Dermis blood vessel endothelial cell (primary cell): ENCODE results near the gene TSPO2. TPM values are rescaled to one million over a fixed set of nuclear protein-coding genes. Genes with fewer than 3 reads are reported as not detected.
"Not testable (repeated sequence)": the region's sequence is repeated elsewhere in the genome, so short reads cannot be mapped to it uniquely, and the experiment has no call there.

ENCODE experiments used
- DNase-seq: peaks from one replicate; pipeline ENCODE4 v3.0.0; 2010
- total RNA-seq: library from RNA; depleted of rRNA; stranded (reverse); fragments of >200 nt; gene quantifications from 2 replicates; pipeline ENCODE4 v1.2.3, GENCODE V29; 2014

TSPO2 gene, protein sequence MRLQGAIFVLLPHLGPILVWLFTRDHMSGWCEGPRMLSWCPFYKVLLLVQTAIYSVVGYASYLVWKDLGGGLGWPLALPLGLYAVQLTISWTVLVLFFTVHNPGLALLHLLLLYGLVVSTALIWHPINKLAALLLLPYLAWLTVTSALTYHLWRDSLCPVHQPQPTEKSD
- total RNA-seq: not detected in 2 replicates

DNA sequence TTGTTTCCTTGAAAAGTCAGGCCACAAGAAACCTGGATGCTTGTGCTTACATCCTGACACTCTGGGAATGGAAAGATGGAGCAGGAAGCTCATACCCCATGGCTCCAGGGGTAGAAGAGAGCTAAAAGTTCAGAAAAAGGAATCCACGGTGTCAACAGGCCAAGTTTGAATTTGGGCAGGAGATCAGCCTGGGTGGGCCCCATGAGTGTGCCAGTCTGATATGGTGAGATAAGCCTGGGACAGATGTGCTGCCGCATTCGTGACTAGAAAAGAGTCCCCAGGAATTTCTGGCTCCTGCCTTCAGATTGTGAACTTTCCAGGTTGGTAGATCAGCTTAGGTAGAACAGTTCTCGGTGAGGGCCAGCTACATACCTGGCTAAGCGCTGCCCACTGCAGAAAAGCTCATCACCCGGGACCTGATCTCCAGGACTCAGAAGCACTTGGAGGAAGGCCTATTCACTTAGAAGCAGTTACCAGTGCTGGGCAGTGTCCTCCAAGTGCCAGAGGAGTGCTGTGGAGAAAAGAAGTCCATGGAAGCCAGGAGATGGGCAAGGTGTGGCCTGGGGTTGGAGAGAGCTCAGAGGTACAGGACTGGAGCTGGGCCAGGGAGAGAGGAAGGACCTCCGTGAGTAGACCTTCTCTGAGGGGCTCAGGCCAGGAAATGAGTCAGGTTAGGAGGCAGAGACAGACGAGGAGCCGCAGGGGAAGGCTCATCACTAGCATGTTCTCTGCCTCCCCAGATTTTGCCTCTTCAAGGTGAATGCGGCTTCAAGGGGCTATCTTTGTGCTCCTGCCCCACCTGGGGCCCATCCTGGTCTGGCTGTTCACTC, at the start of gene TSPO2:
TSPO2 (plus strand) TSS at position 242 of the 830 bp plus-strand sequence; CDS start at position 761, 519 bp downstream.
- no peak for DNase-seq

- no peak for DNase-seq
These were observed 49.5 kb upstream of the TSPO2 start for GRCh38 chr6:40992746-40993145.

GRCh38 chr6:40996591-40997233, 45.6 kb upstream of the TSPO2 start:
- peak; percentile 49 for DNase-seq

DNA sequence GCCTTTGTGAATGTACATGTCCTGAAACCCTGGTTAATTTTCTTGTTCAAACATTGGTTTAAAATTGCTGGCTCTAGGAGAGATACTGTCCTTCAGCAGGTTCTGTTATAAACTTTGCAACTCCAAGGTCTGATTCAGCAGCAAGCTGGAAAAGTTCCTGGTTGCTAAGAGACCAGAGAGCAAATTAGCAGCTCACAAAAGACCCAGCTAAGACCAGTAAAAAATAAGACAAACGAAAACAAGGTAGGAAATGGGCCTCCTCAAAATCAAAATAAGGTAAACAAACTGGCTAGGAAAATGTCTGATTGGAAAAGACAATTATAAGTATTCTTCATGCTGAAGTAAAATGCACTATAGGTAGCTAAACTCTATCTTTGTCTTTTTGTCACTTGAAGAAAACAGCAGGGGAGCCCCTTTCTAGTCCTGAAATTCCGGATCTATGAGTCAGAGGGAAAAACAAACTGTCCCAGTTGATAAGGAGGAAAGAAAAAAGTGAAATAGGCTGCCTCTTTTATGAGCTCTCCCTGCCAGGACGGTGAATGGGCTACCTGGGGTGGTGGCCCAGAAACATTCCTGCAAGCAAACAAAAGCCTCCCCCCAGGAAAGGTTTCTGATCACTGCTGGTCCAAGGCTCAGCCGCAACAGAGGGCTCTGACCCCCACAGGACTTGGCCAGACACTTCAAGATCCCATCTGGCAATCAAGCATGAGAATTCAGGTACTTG, 44.9 kb upstream of the TSPO2 start:
- DNase-seq: peak; percentile 70

DNA sequence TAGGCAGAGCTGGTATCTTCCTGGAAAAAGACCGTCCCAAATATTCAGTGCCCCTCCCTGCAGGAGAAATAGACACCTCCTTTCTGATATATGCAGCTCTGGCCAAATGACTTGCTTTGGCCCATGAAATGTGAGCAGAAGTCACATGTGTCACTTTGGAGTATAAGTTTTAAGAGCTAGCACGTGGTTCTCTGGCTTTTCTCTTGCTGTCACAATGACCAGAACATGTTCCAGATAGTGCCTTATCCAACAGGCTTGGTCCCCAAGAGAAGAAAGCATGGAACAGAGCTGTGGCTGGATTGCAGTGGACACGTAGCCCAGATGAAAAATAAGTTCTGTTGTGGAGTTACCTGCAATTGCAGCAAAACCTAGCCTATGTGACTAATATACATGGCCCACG, 43.6 kb upstream of the TSPO2 start:
- no peak for DNase-seq

DNA sequence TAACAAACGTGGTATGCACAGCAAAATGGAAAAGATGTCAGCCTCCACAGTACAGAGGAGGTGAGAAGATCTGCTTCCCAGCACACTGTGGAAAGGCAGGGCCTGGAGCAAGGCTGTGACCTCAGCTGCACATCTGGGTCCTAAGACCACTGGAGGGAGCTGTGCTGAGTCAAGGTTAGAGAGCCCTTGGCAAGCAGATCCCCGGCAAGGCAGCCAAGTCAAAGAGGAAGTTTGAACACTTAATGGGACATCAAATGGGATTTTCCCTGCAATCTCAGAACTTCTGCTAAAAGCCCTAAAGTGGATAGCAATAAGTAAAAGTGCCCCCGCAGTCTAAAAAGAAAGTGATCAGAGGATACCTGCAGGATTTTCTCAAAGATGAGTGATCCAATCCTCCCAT, 42.7 kb upstream of the TSPO2 start:
- peak; percentile 60 for DNase-seq

DNA sequence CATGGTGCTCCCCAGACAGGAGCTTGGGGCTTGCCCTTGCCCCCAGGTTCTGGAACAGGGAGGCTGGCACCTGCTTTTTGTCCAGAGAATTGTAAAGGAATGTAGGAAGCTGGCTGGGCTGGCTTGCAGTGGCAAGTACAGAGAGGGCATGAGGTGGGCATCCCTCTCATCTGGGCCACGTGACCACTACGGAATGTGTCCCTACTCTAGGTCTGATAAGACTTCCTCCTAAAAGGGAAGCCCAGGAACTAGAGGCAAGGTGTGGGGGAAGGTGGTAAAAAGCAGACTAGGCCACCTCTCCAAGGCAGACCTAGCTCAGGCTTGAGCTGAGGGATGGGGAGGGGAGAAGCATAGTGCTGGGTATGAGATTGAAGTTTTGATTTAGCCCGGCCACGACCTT, 42.0 kb upstream of the TSPO2 start:
- no peak for DNase-seq

GRCh38 chr6:41002168-41002567, 40.1 kb upstream of the TSPO2 start:
- no peak for DNase-seq

DNA sequence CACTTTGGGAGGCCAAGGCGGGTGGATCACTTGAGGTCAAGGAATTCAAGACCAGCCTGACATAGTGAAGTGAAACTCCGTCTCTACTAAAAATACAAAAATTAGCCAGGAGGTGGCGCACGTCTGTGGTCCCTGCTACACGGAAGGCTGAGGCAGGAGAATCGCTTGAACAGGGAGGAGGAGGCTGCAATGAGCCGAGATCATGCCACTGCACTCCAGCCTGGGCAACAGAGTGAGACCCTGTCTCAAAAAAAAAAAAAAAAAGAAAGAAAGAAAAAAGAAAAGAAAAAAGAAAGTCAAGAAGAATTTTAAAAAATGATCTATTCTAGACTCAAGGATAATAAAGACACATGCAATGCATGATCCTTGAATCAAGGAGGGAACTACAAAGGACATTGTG, 36.0 kb upstream of the TSPO2 start:
- DNase-seq: peak; percentile 80

DNA sequence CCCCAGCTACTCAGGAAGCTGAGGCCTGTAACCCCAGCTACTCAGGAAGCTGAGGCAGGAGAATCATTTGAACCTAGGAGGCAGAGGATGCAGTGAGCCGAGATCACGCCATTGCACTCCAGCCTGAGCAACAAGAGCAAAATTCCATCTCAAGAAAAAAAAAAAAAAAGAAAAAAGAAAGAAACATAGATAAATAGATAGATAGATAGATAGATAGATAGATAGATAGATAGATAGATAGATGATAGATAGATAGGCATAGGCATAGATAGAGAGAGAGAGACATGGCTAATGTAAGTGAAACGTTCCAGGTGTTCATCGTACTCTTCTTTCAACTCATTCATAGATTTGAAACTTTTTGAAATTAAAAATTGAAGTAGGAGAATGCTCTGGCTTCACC, 35.3 kb upstream of the TSPO2 start:
- DNase-seq: not testable (repeated sequence)

DNA sequence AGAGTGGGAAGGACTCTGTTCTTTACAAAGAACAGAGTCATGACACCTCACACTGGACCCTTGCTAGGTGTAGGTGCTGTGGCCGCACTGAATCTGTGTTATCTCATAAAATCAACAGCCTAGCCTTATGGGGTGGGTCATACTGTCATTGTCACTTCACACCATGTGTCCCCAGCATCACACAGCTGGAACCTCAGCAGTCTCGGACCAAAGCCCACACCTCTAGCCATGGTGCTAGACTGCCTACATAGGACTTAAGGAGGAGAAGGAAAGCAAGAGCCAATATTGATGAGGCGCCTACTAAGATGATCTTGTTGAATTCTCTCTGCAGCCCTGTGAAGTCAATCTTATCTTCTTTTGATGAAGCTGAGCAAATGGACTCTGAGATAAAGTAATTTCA, 34.3 kb upstream of the TSPO2 start:
- no peak for DNase-seq

- DNase-seq: no peak
These were observed 32.6 kb upstream of the TSPO2 start for GRCh38 chr6:41009669-41010068.

DNA sequence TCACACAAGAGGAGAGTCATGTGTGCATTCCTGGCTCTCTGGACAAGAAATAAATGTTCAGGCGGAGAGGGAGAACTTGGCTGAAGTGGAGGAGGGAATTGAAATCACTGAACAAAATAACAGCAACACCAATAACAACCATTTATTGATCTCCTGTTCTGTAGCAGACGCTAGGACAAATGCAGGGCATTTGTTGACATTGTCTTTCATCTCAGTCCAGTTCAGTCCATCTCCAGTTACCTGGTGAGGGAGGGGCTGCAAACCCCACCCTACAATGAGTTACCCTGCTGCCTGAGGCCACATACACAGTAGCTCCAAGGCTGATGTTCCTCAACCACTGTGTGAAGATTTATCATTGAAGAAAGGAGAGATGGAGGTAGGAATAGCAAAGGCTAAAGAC, 30.6 kb upstream of the TSPO2 start:
- DNase-seq: no peak

DNA sequence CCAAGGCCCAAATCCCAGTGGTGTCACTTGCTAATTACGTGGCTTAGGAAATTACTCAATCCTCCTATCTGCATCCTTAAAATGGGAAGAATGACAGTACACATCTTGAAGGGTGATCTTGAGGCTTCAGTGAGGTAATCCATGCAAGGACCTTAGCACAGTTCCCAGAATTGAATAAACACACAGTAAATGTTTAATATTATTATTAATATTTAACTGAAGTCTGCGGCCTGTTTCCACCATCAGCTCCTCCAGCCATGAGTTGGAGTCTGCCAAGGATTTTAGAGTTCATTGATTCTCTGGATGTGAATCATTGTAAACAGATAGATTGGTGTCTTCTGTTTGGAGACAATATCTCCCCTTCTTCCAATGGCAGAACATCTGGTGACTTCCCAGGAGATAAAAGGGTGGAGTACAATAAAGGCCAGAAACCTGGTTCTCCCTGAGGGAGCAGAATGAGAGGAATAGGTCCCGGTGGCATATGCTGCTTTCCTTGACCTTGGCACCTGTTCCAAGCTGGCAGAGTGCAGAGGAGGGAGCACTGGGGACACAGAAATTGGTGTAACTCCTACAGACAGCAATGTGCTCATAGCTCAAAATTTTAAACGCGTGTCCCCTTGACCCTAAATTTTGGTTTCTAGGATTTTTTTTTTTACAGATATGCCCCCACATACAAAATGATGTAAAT, 28.7 kb upstream of the TSPO2 start:
- no peak for DNase-seq

- DNase-seq: no peak
These were observed 27.5 kb upstream of the TSPO2 start for GRCh38 chr6:41014780-41015179.

DNA sequence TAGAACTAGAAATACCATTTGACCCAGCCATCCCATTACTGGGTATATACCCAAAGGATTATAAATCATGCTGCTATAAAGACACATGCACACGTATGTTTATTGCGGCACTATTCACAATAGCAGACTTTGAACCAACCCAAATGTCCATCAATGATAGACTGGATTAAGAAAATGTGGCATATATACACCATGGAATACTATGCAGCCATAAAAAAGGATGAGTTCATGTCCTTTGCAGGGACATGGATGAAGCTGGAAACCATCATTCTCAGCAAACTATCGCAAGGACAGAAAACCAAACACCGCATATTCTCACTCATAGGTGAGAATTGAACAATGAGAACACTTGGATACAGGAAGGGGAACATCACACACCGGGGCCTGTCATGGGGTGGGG, 26.4 kb upstream of the TSPO2 start:
- not testable (repeated sequence) for DNase-seq

- DNase-seq: no peak
These were observed 24.6 kb upstream of the TSPO2 start for GRCh38 chr6:41017663-41018062.

GRCh38 chr6:41021832-41022231, 20.4 kb upstream of the TSPO2 start:
- DNase-seq: peak; percentile 34

GRCh38 chr6:41022294-41022693, 20.0 kb upstream of the TSPO2 start:
- peak; percentile 48 for DNase-seq

- no peak for DNase-seq
These were observed 19.2 kb upstream of the TSPO2 start for GRCh38 chr6:41023114-41023513.

GRCh38 chr6:41025966-41026530, 16.2 kb upstream of the TSPO2 start:
- DNase-seq: no peak

DNA sequence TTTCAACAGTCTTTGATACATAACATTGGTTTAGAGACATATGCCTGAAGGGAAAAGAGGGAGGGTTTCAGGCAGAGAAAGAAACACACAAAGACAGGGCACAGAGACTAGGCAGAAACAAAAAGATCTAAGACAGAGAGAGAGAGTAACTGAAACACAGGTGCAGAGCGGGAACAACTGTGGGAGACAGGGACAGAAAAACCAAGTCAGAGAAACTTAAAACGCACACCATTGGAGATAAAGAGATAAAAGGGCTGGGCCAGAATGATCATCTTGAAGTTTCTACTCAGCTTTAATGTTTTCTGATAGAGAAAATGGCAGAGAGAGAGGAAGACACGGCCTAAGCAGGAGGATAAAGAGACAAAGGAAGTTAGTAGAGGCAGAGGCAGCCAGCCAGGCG, 15.0 kb upstream of the TSPO2 start:
- no peak for DNase-seq
